22Rv1 (cell line): ENCODE data around the gene TXNRD2.
A peak's percentile ranks its signal among the peaks of the same experiment; 100 is the strongest.

Source experiments
- H3K27ac ChIP-seq: fragments of 450-650 bp; 2 replicates; pipeline ENCODE4 v1.5.1; 2017
- CTCF ChIP-seq: fragments of 450-650 bp; IDR thresholded peaks from 2 replicates; pipeline ENCODE4 v1.5.1; 2017; ENCODE audit warnings: mild to moderate bottlenecking
- ZFX ChIP-seq: fragments of 450-650 bp; IDR thresholded peaks from 2 replicates; pipeline ENCODE4 v1.6.1; 2017; ENCODE audit warnings: antibody characterized with exemption, borderline replicate concordance

TXNRD2 gene

GRCh38 chr22:19859861-19860510 lies 81.6 kb downstream of the TXNRD2 start:
- TF ChIP-seq CTCF = no peak
- no peak for TF ChIP-seq ZFX
- no peak overlapping the region for H3K27ac ChIP-seq

- H3K27ac ChIP-seq = no peak overlapping the region
- TF ChIP-seq ZFX = no peak
- TF ChIP-seq CTCF = no peak
Observed at GRCh38 chr22:19857382-19857781, 84.2 kb downstream of the TXNRD2 start.

- TF ChIP-seq ZFX = no peak
- TF ChIP-seq CTCF = no peak
- peak overlapping the region; percentile 86 for H3K27ac ChIP-seq
Observed at GRCh38 chr22:19855504-19856409, 85.9 kb downstream of the TXNRD2 start.

GRCh38 chr22:19854778-19855503 lies 86.7 kb downstream of the TXNRD2 start, which contains the start of the genes GNB1L and RTL10:
Gene GNB1L, minus strand, starts transcription at chr22:19854874. Its CDS starts 33,519 bp downstream, at chr22:19821355.
Gene RTL10, minus strand, starts transcription at chr22:19854874. Its CDS starts 2,613 bp downstream, at chr22:19852261.
- H3K27ac ChIP-seq = peak within 1 kb of the TSS; percentile 86
- TF ChIP-seq CTCF (no peak; the same call in 1 of the 2 replicates), ZFX (no peak)

DNA sequence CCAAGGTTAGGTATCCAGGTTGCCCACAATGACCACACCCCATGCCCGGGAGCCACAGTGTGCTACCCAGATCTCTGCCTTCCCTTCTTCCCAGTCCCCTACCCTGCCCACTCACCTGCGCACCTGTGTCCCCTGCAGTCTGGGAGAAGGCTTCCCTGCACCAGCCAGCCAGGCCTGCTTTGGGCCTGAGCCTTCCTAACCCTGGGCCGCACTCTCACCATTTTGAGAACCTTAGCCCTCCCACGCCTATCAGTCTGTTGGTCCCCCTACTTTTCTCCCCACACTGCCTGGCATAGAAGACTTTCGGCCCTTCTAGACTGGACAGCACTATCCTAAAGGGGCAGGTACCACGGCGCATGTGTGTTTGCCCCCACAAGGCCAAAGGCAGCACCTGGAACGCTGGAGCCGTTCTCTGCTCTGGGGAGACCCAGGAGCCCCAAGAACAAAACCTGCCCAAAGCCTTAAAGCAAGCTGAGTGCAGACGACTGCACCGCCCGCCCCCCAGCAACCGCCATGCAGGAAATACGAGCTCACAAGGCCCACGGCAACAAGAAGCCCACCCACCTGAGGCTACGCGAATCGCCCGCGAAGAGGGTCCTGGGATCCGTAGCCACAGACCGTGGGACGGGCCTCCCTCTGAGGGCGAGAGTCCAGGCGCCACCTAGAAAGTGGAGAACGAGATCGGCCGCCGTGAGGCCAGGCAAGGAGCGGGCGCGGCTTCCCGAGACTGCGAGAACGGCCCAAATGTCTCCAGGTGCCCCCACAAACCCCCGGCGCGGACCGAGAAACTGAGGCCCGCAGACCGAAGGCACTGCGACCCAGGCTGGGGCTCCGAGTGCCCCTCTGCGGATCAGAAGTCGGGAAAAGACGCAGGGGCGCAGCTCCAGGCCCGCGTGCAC lies 87.5 kb downstream of the TXNRD2 start:
- TF ChIP-seq ZFX (no peak), CTCF (no peak)
- peak overlapping the region; percentile 86 for H3K27ac ChIP-seq

- H3K27ac ChIP-seq = peak overlapping the region; percentile 86
- TF ChIP-seq ZFX (no peak), CTCF (no peak)
Observed at GRCh38 chr22:19853058-19853878, 88.3 kb downstream of the TXNRD2 start.
